ENCODE data around the gene DTNA. TPM values are rescaled to one million over a fixed set of nuclear protein-coding genes. Genes with fewer than 3 reads are reported as not detected.

DTNA gene
- total RNA-seq, 1 experiment from 2014 or later: 0.77 TPM

DNA sequence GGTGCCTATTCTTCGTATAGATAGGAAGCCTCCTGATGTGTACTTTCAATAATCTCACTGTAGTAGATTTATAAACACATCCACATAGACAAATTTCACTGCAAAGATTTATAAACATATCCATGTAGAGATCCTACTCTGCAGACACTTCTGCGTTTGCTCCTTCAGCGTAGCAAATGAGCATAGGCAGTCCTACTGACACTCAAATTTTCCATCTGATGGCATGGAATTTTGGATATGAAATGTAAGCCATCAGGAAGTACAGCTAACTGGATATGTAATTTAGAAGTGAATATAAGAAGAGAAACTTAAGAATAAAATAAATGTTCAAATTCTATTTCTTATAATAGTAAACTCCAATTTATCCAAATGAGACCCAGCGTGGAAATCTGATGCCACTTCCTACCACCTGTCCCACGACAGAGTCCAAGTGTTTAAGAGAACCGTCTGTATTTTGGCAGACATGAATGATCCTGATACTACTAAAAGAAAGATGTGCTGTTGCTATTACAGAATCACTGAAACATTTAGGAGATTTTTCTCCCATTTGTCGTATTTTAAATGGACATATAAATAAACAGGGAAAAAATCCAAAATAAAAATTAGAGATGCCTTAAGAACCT is 86.0 kb downstream of the DTNA start:
- H3K27me3 ChIP-seq (ENCODE audit: control insufficient read depth, insufficient read depth, low read length): no peaks in the 10 kb centered on the region
- in situ Hi-C loops (cut with HindIII; ENCODE audit: low pct_unique_long_range_greater_than_20kb, low sequenced_read_pairs) (no loop called here), intact Hi-C loops (cut with micrococcal nuclease; ENCODE audit: unreplicated experiment) (no loop called here)
- DNase-seq (ENCODE audit: low read depth, low spot score) (no peak), ATAC-seq (no peak)
- no peak overlapping the region for H3K27ac ChIP-seq (ENCODE audit: low read length)
- BruUV-seq (replicated peaks): no TSS peak
- no peak overlapping the region for H3K4me3 ChIP-seq (ENCODE audit: low read depth in 2 of 2, low read length in 2 of 2)
- H3K9me3 ChIP-seq (ENCODE audit: control insufficient read depth, insufficient read depth, low read depth, low read length): no peaks in the 10 kb centered on the region
- TF ChIP-seq SIN3A (IDR thresholded peaks at IDR 0.05; ENCODE audit: borderline replicate concordance, insufficient read depth, low read depth, low read length) (no peak), TCF7L2 (IDR thresholded peaks at IDR 0.05; ENCODE audit: low read depth, low read length) (no peak)
- TF ChIP-seq, protein P1, sequence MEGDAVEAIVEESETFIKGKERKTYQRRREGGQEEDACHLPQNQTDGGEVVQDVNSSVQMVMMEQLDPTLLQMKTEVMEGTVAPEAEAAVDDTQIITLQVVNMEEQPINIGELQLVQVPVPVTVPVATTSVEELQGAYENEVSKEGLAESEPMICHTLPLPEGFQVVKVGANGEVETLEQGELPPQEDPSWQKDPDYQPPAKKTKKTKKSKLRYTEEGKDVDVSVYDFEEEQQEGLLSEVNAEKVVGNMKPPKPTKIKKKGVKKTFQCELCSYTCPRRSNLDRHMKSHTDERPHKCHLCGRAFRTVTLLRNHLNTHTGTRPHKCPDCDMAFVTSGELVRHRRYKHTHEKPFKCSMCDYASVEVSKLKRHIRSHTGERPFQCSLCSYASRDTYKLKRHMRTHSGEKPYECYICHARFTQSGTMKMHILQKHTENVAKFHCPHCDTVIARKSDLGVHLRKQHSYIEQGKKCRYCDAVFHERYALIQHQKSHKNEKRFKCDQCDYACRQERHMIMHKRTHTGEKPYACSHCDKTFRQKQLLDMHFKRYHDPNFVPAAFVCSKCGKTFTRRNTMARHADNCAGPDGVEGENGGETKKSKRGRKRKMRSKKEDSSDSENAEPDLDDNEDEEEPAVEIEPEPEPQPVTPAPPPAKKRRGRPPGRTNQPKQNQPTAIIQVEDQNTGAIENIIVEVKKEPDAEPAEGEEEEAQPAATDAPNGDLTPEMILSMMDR (IDR thresholded peaks at IDR 0.05): no peak
- ChIA-PET CTCF (no interaction called here), POLR2A (no interaction called here)
- H3K36me3 ChIP-seq (ENCODE audit: control insufficient read depth, insufficient read depth, low read length): no peaks in the 10 kb centered on the region
- no peaks in the 10 kb centered on the region for H3K4me1 ChIP-seq (ENCODE audit: control insufficient read depth, insufficient read depth, low read length)

DNA sequence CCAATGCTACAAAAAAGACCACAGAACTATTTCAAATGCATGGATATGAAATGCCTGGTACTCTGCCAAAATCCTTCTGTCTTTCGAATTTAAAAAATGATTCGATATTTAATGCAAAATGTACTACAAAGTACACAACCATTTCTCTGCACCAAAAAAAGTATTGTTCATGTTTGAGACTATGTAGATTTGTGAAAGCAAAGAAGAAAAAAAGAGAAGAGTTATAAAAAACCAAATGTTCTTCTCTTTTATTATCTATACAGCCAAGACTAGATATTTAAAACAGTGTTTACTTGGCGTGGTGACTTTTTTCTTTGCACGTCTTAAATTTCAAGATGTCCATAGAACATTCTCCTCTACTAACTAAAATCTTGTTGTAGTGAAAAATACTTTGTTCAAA is 89.2 kb downstream of the DTNA start:
- ATAC-seq: no peak
- TF ChIP-seq TCF7L2 (IDR thresholded peaks at IDR 0.05; ENCODE audit: low read depth, low read length) (no peak), SIN3A (IDR thresholded peaks at IDR 0.05; ENCODE audit: borderline replicate concordance, insufficient read depth, low read depth, low read length) (no peak), POLR2AphosphoS5 (IDR thresholded peaks at IDR 0.05; ENCODE audit: low read depth, low read length) (no peak)
- TF ChIP-seq, protein P2, sequence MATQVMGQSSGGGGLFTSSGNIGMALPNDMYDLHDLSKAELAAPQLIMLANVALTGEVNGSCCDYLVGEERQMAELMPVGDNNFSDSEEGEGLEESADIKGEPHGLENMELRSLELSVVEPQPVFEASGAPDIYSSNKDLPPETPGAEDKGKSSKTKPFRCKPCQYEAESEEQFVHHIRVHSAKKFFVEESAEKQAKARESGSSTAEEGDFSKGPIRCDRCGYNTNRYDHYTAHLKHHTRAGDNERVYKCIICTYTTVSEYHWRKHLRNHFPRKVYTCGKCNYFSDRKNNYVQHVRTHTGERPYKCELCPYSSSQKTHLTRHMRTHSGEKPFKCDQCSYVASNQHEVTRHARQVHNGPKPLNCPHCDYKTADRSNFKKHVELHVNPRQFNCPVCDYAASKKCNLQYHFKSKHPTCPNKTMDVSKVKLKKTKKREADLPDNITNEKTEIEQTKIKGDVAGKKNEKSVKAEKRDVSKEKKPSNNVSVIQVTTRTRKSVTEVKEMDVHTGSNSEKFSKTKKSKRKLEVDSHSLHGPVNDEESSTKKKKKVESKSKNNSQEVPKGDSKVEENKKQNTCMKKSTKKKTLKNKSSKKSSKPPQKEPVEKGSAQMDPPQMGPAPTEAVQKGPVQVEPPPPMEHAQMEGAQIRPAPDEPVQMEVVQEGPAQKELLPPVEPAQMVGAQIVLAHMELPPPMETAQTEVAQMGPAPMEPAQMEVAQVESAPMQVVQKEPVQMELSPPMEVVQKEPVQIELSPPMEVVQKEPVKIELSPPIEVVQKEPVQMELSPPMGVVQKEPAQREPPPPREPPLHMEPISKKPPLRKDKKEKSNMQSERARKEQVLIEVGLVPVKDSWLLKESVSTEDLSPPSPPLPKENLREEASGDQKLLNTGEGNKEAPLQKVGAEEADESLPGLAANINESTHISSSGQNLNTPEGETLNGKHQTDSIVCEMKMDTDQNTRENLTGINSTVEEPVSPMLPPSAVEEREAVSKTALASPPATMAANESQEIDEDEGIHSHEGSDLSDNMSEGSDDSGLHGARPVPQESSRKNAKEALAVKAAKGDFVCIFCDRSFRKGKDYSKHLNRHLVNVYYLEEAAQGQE (IDR thresholded peaks at IDR 0.05; ENCODE audit: insufficient read depth in 1 of 2, low read depth in 2 of 2, low read length in 1 of 2): no peak
- TF ChIP-seq, protein P1 (IDR thresholded peaks at IDR 0.05): no peak
- POLR2A ChIA-PET: no interaction called here
- Histone ChIP-seq H3K4me1 (ENCODE audit: control insufficient read depth, insufficient read depth, low read length) (no peaks in the 10 kb centered on the region), H3K4me3 (ENCODE audit: low read depth in 2 of 2, low read length in 2 of 2) (no peak overlapping the region), H3K27ac (ENCODE audit: low read length) (no peak overlapping the region), H3K27me3 (ENCODE audit: control insufficient read depth, insufficient read depth, low read length) (no peaks in the 10 kb centered on the region), H3K36me3 (ENCODE audit: control insufficient read depth, insufficient read depth, low read length) (no peaks in the 10 kb centered on the region), H3K9me3 (ENCODE audit: control insufficient read depth, insufficient read depth, low read depth, low read length) (no peaks in the 10 kb centered on the region)
- in situ Hi-C loops (cut with HindIII; ENCODE audit: low pct_unique_long_range_greater_than_20kb, low sequenced_read_pairs) (no loop called here), intact Hi-C loops (cut with micrococcal nuclease; ENCODE audit: unreplicated experiment) (no loop called here)
- CTCF ChIA-PET: no interaction called here
- no peak for DNase-seq (ENCODE audit: low read depth, low spot score)
- no TSS peak for BruUV-seq (replicated peaks)

Measured in Panc1 (cell line).